HepG2 (cell line): Measurements from ENCODE around the gene SYMPK. TPM values are rescaled to one million over a fixed set of nuclear protein-coding genes. Genes with fewer than 3 reads are reported as not detected.

Source experiments
- ATAC-seq: fragments of 200-7000 bp; cut with Tn5 transposase; 3 replicates; pipeline ENCODE4 v1.9.1; 2020; ENCODE audit warnings: mild to moderate bottlenecking, moderate library complexity
- BruUV-seq: library from RNA; stranded (reverse); fragments of 400-500 nt; replicated peaks from 2 replicates; lab custom pipeline; 2021; lab: Mats Ljungman, UMichigan
- CTCF ChIA-PET: fragments of 300-600 bp; formaldehyde crosslinking; extraction: SDS; loops from one replicate; lab custom pipeline; 2021; ENCODE audit warnings: low total read pairs, inconsistent platforms, low intra/inter-chr PET ratio; lab: Yijun Ruan, JAX
- POLR2A ChIA-PET: fragments of 350-600 bp; sonication (Branson Sonifier 250); formaldehyde crosslinking; loops from one replicate; lab custom pipeline; 2020; ENCODE audit warnings: antibody characterized with exemption, inconsistent platforms; lab: Yijun Ruan, JAX
- DNase-seq: peaks from one replicate; pipeline ENCODE4 v3.0.0-alpha.2; 2015; ENCODE audit warnings: low spot score
- FAIRE-seq: peaks from 3 replicates; lab custom pipeline; 2011; peaks lifted over from hg19 to GRCh38; lab: Jason Lieb, UNC
- H2AFZ ChIP-seq: one replicate; pipeline ENCODE4 v1.6.1; 2011; ENCODE audit warnings: low read length, inconsistent platforms
- H3K27ac ChIP-seq: fragments of 300-600 bp; 3 replicates; pipeline ENCODE4 v1.8.0; 2011; ENCODE audit warnings: mixed run types, mild to moderate bottlenecking, mixed read lengths, low read length, inconsistent platforms; ENCODE audit not compliant: insufficient read depth; ENCODE audit errors: extremely low read length
- H3K27me3 ChIP-seq, 2 experiments: fragments of 200-600 bp in 1 of 2; 2 replicates in 1 of 2; 3 replicates in 1 of 2; pipeline versions ENCODE4 v1.6.0 to v1.8.0; 2011; ENCODE audit warnings: low read length in 2 of 2, mild to moderate bottlenecking in 2 of 2, moderate library complexity in 2 of 2, inconsistent platforms in 1 of 2; ENCODE audit not compliant: insufficient read depth in 2 of 2, control insufficient read depth in 1 of 2
- H3K36me3 ChIP-seq, 2 experiments: fragments of 200-600 bp in 1 of 2; replicated peaks in 1 of 2; 2 replicates in 1 of 2; 3 replicates in 1 of 2; pipeline versions ENCODE4 v1.5.1 to v1.8.0; 2011; ENCODE audit warnings: low read length in 2 of 2, inconsistent platforms in 1 of 2; ENCODE audit not compliant: insufficient read depth in 2 of 2, control insufficient read depth in 1 of 2
- H3K4me1 ChIP-seq: 2 replicates; pipeline ENCODE4 v1.5.1; 2012; ENCODE audit warnings: low read length, inconsistent platforms; ENCODE audit not compliant: insufficient read depth
- H3K4me2 ChIP-seq: 2 replicates; pipeline ENCODE4 v1.6.0; 2011; ENCODE audit warnings: low read depth, low read length, inconsistent platforms
- H3K4me3 ChIP-seq, 3 experiments: fragments of 200-600 bp in 1 of 3; sonication (generic), shearing (Covaris generic) in 1 of 3; replicated peaks in 1 of 3; 2 replicates each; pipeline ENCODE4 v1.5.1; 2011 to 2016; ENCODE audit warnings: low read length in 3 of 3, inconsistent platforms in 2 of 3, low read depth in 2 of 3, mild to moderate bottlenecking in 2 of 3, control low read depth in 1 of 3, mixed read lengths in 1 of 3; ENCODE audit not compliant: insufficient read depth in 1 of 3
- H3K79me2 ChIP-seq: one replicate; pipeline ENCODE4 v1.6.1; 2011; ENCODE audit warnings: low read length, inconsistent platforms; ENCODE audit not compliant: insufficient read depth
- H3K9ac ChIP-seq: 2 replicates; pipeline ENCODE4 v1.6.0; 2011; ENCODE audit warnings: mild to moderate bottlenecking, low read depth, low read length, inconsistent platforms; ENCODE audit not compliant: insufficient read depth
- H3K9me3 ChIP-seq: 2 replicates; pipeline ENCODE4 v1.5.1; 2012; ENCODE audit warnings: mild to moderate bottlenecking, low read length
- H4K20me1 ChIP-seq: 2 replicates; pipeline ENCODE4 v1.6.0; 2011; ENCODE audit warnings: inconsistent platforms, mild to moderate bottlenecking, low read length, moderate library complexity; ENCODE audit not compliant: insufficient read depth
- BRCA1 ChIP-seq: sonication (generic); formaldehyde crosslinking; IDR thresholded peaks from 2 replicates; pipeline ENCODE4 v1.4.0; 2020; ENCODE audit warnings: missing genetic modification reagents
- NFKB2 ChIP-seq: sonication (generic); formaldehyde crosslinking; IDR thresholded peaks from 2 replicates; pipeline ENCODE4 v1.4.0; 2020; ENCODE audit warnings: missing genetic modification reagents, borderline replicate concordance
- NPAS2 ChIP-seq: sonication (generic); formaldehyde crosslinking; IDR thresholded peaks from 2 replicates; pipeline ENCODE4 v1.8.0; 2022; ENCODE audit warnings: mild to moderate bottlenecking, missing genetic modification reagents, borderline replicate concordance
- NR2F2 ChIP-seq: IDR thresholded peaks from 2 replicates; pipeline ENCODE4 v1.6.1; 2012; ENCODE audit warnings: low read depth, inconsistent platforms, borderline replicate concordance
- PAF1 ChIP-seq: IDR thresholded peaks from 2 replicates; pipeline ENCODE4 v1.6.1; 2016; ENCODE audit warnings: missing genetic modification reagents, missing compliant biosample characterization
- ZFP1 ChIP-seq: IDR thresholded peaks from 2 replicates; pipeline ENCODE4 v1.6.1; 2016
- ZFY ChIP-seq: sonication (generic); formaldehyde crosslinking; IDR thresholded peaks from 2 replicates; pipeline ENCODE4 v1.4.0; 2020; ENCODE audit warnings: missing genetic modification reagents
- ZNF207 ChIP-seq: fragments of 450-650 bp; IDR thresholded peaks from 2 replicates; pipeline ENCODE4 v1.6.1; 2016; ENCODE audit warnings: antibody characterized with exemption, borderline replicate concordance
- ZNF318 ChIP-seq: sonication (generic); formaldehyde crosslinking; IDR thresholded peaks from 2 replicates; pipeline ENCODE4 v1.4.0; 2020; ENCODE audit warnings: mild to moderate bottlenecking, missing genetic modification reagents
- ZNF432 ChIP-seq: sonication (generic); formaldehyde crosslinking; IDR thresholded peaks from 2 replicates; pipeline ENCODE4 v1.5.0; 2020; ENCODE audit warnings: missing genetic modification reagents, mild to moderate bottlenecking, borderline replicate concordance
- ZNF512 ChIP-seq: sonication (generic); formaldehyde crosslinking; IDR thresholded peaks from 2 replicates; pipeline ENCODE4 v1.4.0; 2020; ENCODE audit warnings: mild to moderate bottlenecking, missing genetic modification reagents
- whole genome bisulfite sequencing: methylation state at CpG from one replicate; pipeline ENCODE4 v1.1.6; 2017; ENCODE audit warnings: low lambda C conversion rate; 5-methylcytosine and 5-hydroxymethylcytosine counted together
- in situ Hi-C: cut with HindIII; loops from 2 replicates; pipeline ENCODE4 v1.10.0; 2017; ENCODE audit warnings: low pct_unique_long_range_greater_than_20kb; ENCODE audit not compliant: extremely low pct_ligation_motif_present
- intact Hi-C: fragments of 100-400 bp; cut with micrococcal nuclease; formaldehyde crosslinking; loops from one replicate; pipeline ENCODE4 v1.10.0; 2022; ENCODE audit not compliant: unreplicated experiment
- polyA plus RNA-seq, 8 experiments: library from polyadenylated mRNA; depleted of rRNA in 3 of 8; stranded (reverse) in 7 of 8; unstranded in 1 of 8; fragments of >200 nt; fragmentation: Illumina TruSeq in 4 of 8; extraction: Trizol in 4 of 8; gene quantifications; 2 replicates each; pipeline versions ENCODE4 v1.2.1 to v1.2.3, GENCODE V29; 2011 to 2016; ENCODE audit warnings: low read depth in 4 of 8, missing spikeins in 1 of 8, mixed read lengths in 1 of 8; ENCODE audit not compliant: insufficient read depth in 1 of 8
- total RNA-seq, 5 experiments: library from RNA; depleted of rRNA; stranded (reverse); fragments of >200 nt; fragmentation: Illumina TruSeq; extraction: Trizol; gene quantifications; 2 replicates each; pipeline ENCODE4 v1.2.3, GENCODE V29; 2016; ENCODE audit warnings: low read depth in 1 of 5

Gene SYMPK
- total and polyA plus RNA-seq, 2 of the 13 experiments (the other 11 are each of a cell fraction or from before 2014, with no cell fraction given), result 21.9 to 55.7 TPM

GRCh38 chr19:45866400-45867176 lies 3.6 kb upstream of the SYMPK start (continued):
- TF ChIP-seq ZNF512, result no peak

- Histone ChIP-seq H2AFZ (no peak overlapping the region), H3K36me3 (peaks cover 0 to 1% of the 10 kb centered on the region in 2 experiments; a peak in 2 of 5 replicates), H3K9me3 (no peaks in the 10 kb centered on the region), H3K79me2 (peaks cover 69% of the 10 kb centered on the region), H3K4me2 (peak overlapping the region; percentile 79), H3K27me3 (no peaks in the 10 kb centered on the region; a peak in 1 of 5 replicates), H3K9ac (peak overlapping the region; percentile 80), H3K4me1 (peaks cover 57% of the 10 kb centered on the region), H3K4me3 (peak overlapping the region; percentile 90 to 97 (median 92)), H4K20me1 (0 out of 2 replicates have a peak, but pooled peaks cover 14% of the 10 kb centered on the region), H3K27ac (peak overlapping the region; percentile 57)
- 20% methylated on average over 9 of the region's 9 CpGs for whole genome bisulfite sequencing
- in situ Hi-C loops, result no loop called here
- ChIA-PET POLR2A (interaction anchor here (1.6 to 13.2 kb wide), 8 partner anchors 8 to 148 kb away, joined by 4 to 388 read pairs (median 26); partner anchors contain the start of genes IRF2BP1, MYPOP and SIX5), CTCF (interaction anchor here (5.8 kb wide), 1 partner anchor 18 kb away, joined by 263 read pairs; the partner anchor contains the start of gene IRF2BP1)
- no TSS peak for BruUV-seq
- FAIRE-seq (no peak), ATAC-seq (no peak), DNase-seq (no peak)
- intact Hi-C loops, result no loop called here
- TF ChIP-seq ZNF432, result no peak
- TF ChIP-seq NPAS2 (CRISPR knock-in tag), result 0 out of 2 replicates have a peak, but pooled peaks have one; percentile 53
- no peak for TF ChIP-seq ZFP1 (CRISPR knock-in tag)
- TF ChIP-seq NFKB2 (CRISPR knock-in tag), result no peak
- TF ChIP-seq NR2F2, result no peak
- 0 out of 2 replicates have a peak, but pooled peaks have one; percentile 41 for TF ChIP-seq PAF1
- TF ChIP-seq ZFY (CRISPR knock-in tag), result no peak
- no peak for TF ChIP-seq ZNF318
- TF ChIP-seq ZNF207, result no peak
- TF ChIP-seq BRCA1 (CRISPR knock-in tag), result no peak
Measured at GRCh38 chr19:45865269-45865948, 2.5 kb upstream of the SYMPK start.
